KMS-11 (cell line): Measurements from ENCODE around the gene PLA2G2D.

Experiments used
- H2AFZ ChIP-seq: fragments of 200-600 bp; sonication (generic); 2 replicates; pipeline ENCODE4 v1.6.1; 2016; ENCODE audit warnings: antibody characterized with exemption, mixed run types, low read depth
- H3K27ac ChIP-seq: fragments of 200-600 bp; sonication (generic); 2 replicates; pipeline ENCODE4 v1.6.1; 2016; ENCODE audit warnings: mild to moderate bottlenecking, mixed run types
- H3K27me3 ChIP-seq: fragments of 200-600 bp; sonication (generic); 2 replicates; pipeline ENCODE4 v1.6.1; 2017; ENCODE audit warnings: mild to moderate bottlenecking, low read depth, mixed run types, moderate library complexity; ENCODE audit not compliant: insufficient read depth
- H3K36me3 ChIP-seq: fragments of 200-600 bp; sonication (generic); 2 replicates; pipeline ENCODE4 v1.6.1; 2017; ENCODE audit warnings: mild to moderate bottlenecking, mixed run types; ENCODE audit not compliant: insufficient read depth
- H3K4me1 ChIP-seq: fragments of 200-600 bp; sonication (generic); 2 replicates; pipeline ENCODE4 v1.6.1; 2016; ENCODE audit warnings: mild to moderate bottlenecking, low read depth, mixed run types; ENCODE audit not compliant: poor library complexity, severe bottlenecking
- H3K4me2 ChIP-seq: fragments of 200-600 bp; sonication (generic); 2 replicates; pipeline ENCODE4 v1.7.0; 2016; ENCODE audit warnings: mild to moderate bottlenecking, mixed run types
- H3K4me3 ChIP-seq: fragments of 200-600 bp; sonication (generic); IDR thresholded peaks from 2 replicates; pipeline ENCODE4 v1.6.1; 2017; ENCODE audit warnings: low read depth, low read length, mixed read lengths; ENCODE audit not compliant: insufficient read depth
- H3K79me2 ChIP-seq: fragments of 200-600 bp; sonication (generic); 2 replicates; pipeline ENCODE4 v1.6.1; 2016; ENCODE audit warnings: low read depth, mixed run types; ENCODE audit not compliant: insufficient read depth
- H3K9ac ChIP-seq: fragments of 200-600 bp; sonication (generic); 2 replicates; pipeline ENCODE4 v1.6.1; 2016; ENCODE audit warnings: mild to moderate bottlenecking, mixed run types
- H4K20me1 ChIP-seq: fragments of 200-600 bp; sonication (generic); 2 replicates; pipeline ENCODE4 v1.6.1; 2016; ENCODE audit warnings: mild to moderate bottlenecking, mixed run types; ENCODE audit not compliant: insufficient read depth
- TF ChIP-seq, protein P1 (sequence below): fragments of 200-600 bp; sonication (generic); conservative IDR thresholded peaks from 2 replicates; pipeline ENCODE4 v1.6.1; 2017; ENCODE audit warnings: low read depth, mild to moderate bottlenecking, antibody characterized with exemption, low read length, moderate library complexity, mixed read lengths

PLA2G2D gene

GRCh38 chr1:20119347-20119746 lies at the start of gene PLA2G2D:
Gene PLA2G2D, minus strand, starts transcription at chr1:20119536. Its CDS starts 38 bp downstream, at chr1:20119498.
- Histone ChIP-seq H3K4me2 (no peak within 1 kb of the TSS), H3K27me3 (peaks cover 30% of the 10 kb centered on the region; the same call in 1 of the 2 replicates), H4K20me1 (no peaks in the 10 kb centered on the region), H3K9ac (no peak within 1 kb of the TSS), H3K27ac (no peak within 1 kb of the TSS), H3K4me3 (no peak within 1 kb of the TSS), H2AFZ (no peak within 1 kb of the TSS), H3K36me3 (no peaks in the 10 kb centered on the region), H3K79me2 (no peaks in the 10 kb centered on the region), H3K4me1 (no peaks in the 10 kb centered on the region)
- TF ChIP-seq, protein P1, sequence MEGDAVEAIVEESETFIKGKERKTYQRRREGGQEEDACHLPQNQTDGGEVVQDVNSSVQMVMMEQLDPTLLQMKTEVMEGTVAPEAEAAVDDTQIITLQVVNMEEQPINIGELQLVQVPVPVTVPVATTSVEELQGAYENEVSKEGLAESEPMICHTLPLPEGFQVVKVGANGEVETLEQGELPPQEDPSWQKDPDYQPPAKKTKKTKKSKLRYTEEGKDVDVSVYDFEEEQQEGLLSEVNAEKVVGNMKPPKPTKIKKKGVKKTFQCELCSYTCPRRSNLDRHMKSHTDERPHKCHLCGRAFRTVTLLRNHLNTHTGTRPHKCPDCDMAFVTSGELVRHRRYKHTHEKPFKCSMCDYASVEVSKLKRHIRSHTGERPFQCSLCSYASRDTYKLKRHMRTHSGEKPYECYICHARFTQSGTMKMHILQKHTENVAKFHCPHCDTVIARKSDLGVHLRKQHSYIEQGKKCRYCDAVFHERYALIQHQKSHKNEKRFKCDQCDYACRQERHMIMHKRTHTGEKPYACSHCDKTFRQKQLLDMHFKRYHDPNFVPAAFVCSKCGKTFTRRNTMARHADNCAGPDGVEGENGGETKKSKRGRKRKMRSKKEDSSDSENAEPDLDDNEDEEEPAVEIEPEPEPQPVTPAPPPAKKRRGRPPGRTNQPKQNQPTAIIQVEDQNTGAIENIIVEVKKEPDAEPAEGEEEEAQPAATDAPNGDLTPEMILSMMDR = no peak

DNA sequence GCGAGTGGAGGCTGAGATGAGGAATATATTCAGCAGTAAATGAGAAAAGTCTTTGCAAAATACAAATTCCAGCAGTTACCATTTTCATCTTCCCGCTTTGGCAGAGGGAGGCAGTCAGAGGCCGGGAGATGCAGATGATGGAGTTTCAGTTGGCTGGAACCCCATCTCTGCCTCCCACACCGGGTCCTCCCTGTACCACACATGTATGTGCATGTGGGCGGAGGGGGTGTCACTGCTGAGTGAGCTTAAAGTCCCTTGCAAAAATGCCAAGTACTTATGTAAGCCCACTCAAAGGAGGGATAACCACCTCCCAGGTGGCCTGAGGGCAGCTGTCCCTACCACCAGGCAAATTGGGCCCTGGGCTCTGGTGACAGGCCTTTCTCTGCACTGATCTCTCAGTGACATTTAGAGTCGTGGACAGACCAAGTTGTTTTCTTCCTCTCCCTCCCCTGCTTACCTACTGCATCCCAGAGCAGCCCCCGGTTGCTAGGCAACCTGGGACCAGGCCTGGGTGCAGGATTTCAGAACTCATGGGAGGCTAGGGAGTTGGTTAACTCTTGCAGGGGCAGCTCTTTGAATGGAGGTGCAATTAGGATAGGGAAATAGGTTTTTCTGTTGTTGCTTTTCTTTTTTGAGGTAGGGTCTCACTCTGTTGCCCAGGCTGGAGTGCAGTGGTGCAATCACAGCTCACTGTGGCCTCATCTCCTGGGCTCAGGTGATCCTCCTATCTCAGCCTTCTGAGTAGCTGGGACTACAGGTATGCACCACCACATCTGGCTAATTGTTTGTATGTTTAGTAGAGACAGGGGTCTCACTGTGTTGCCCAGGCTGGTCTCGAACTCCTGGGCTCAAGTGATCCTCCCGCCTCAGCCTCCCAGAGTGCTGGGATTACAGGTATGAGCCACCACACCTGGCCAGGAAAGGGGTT lies 49.5 kb upstream of the PLA2G2D start:
- Histone ChIP-seq H3K27me3 (peaks cover 18% of the 10 kb centered on the region), H4K20me1 (no peaks in the 10 kb centered on the region), H3K79me2 (no peaks in the 10 kb centered on the region), H3K4me3 (no peak overlapping the region), H3K9ac (no peak overlapping the region), H3K36me3 (no peaks in the 10 kb centered on the region), H3K4me1 (no peaks in the 10 kb centered on the region), H3K4me2 (no peak overlapping the region), H2AFZ (no peak overlapping the region), H3K27ac (no peak overlapping the region)
- TF ChIP-seq, protein P1 = no peak

GRCh38 chr1:20167126-20167525 lies 47.8 kb upstream of the PLA2G2D start:
- Histone ChIP-seq H4K20me1 (no peaks in the 10 kb centered on the region), H2AFZ (no peak overlapping the region), H3K79me2 (no peaks in the 10 kb centered on the region), H3K4me1 (no peaks in the 10 kb centered on the region), H3K4me2 (no peak overlapping the region), H3K36me3 (no peaks in the 10 kb centered on the region), H3K4me3 (no peak overlapping the region), H3K27me3 (peaks cover 13% of the 10 kb centered on the region), H3K27ac (no peak overlapping the region), H3K9ac (no peak overlapping the region)
- TF ChIP-seq, protein P1 = no peak

DNA sequence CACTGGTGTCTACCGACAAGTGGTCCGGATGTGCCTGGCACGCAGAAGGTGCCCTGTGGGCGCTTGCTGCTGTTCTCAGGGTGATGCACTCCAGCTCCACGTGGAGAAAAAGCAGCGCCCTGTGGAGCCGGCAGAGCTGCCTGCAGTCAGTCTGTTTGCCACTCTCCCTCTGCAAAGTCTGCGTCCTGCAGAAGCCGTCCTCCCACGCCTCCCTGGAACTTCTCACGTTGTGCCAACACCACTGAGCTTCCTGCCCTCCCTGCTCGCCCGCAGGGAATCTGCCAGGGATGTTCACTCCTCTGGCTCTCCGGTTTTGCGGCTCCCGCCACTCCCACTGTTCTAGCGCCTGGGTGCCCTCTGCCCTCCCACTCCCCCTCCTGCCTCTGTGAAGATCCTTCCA lies 46.7 kb upstream of the PLA2G2D start:
- Histone ChIP-seq H2AFZ (no peak overlapping the region), H3K27ac (no peak overlapping the region), H3K4me2 (no peak overlapping the region), H3K9ac (no peak overlapping the region), H3K4me3 (no peak overlapping the region), H3K36me3 (no peaks in the 10 kb centered on the region), H3K4me1 (no peaks in the 10 kb centered on the region), H3K27me3 (peaks cover 13% of the 10 kb centered on the region), H3K79me2 (no peaks in the 10 kb centered on the region), H4K20me1 (no peaks in the 10 kb centered on the region)
- TF ChIP-seq, protein P1 = no peak
